Left ventricle myocardium inferior (tissue), 1 donor: Measurements from ENCODE around the gene PLEKHG3. TPM values are rescaled to one million over a fixed set of nuclear protein-coding genes. Genes with fewer than 3 reads are reported as not detected.

Experiments used
- DNase-seq: peaks from one replicate; pipeline ENCODE4 v3.0.0-alpha.2; 2020
- H3K27ac ChIP-seq: fragments of 200-600 bp; replicated peaks from 2 replicates; pipeline ENCODE4 v1.8.0; 2021
- H3K27me3 ChIP-seq: fragments of 200-600 bp; 2 replicates; pipeline ENCODE4 v1.8.0; 2021; ENCODE audit warnings: low read depth
- H3K36me3 ChIP-seq: fragments of 200-600 bp; 2 replicates; pipeline ENCODE4 v1.8.0; 2021
- H3K4me1 ChIP-seq: fragments of 200-600 bp; 2 replicates; pipeline ENCODE4 v1.8.0; 2021
- H3K4me3 ChIP-seq: fragments of 200-600 bp; 2 replicates; pipeline ENCODE4 v1.8.0; 2021; ENCODE audit warnings: mild to moderate bottlenecking, moderate library complexity
- H3K9me3 ChIP-seq: fragments of 200-600 bp; replicated peaks from 2 replicates; pipeline ENCODE4 v1.8.0; 2021
- CTCF ChIP-seq: fragments of 200-600 bp; IDR thresholded peaks from 2 replicates; pipeline ENCODE4 v1.8.0; 2021; ENCODE audit warnings: antibody characterized with exemption, mild to moderate bottlenecking, borderline replicate concordance
- intact Hi-C: fragments of 100-400 bp; cut with micrococcal nuclease; formaldehyde crosslinking; loops from one replicate; pipeline ENCODE4 v1.11.0; 2022
- total RNA-seq: library from RNA; stranded (reverse); fragmentation: NEBNext Ultra II Directional; extraction: Animal tissue kit (Norgen Biotek cat#: 25700); gene quantifications from one replicate; pipeline ENCODE4 v1.2.1, GENCODE V29; 2021
- donor health status: DM: no; HTN: yes; CAD: no; lungs with severe emphysema.

The PLEKHG3 gene
- total RNA-seq, 1 donor from 2014 or later: 16.5 TPM

GRCh38 chr14:64724578-64724930, 20.3 kb downstream of the PLEKHG3 start:
- peak; percentile 5 for DNase-seq
- Histone ChIP-seq H3K4me3 (no peak overlapping the region), H3K9me3 (no peaks in the 10 kb centered on the region), H3K27ac (peak overlapping the region; percentile 61), H3K4me1 (peaks cover 91% of the 10 kb centered on the region), H3K36me3 (peaks cover 18% of the 10 kb centered on the region), H3K27me3 (no peaks in the 10 kb centered on the region)
- no peak for TF ChIP-seq CTCF
- intact Hi-C loops: no loop called here

GRCh38 chr14:64725261-64725815, 21.1 kb downstream of the PLEKHG3 start:
- intact Hi-C loops: no loop called here

GRCh38 chr14:64725879-64726584, 21.8 kb downstream of the PLEKHG3 start:
- Histone ChIP-seq H3K27ac (peak overlapping the region; percentile 61), H3K9me3 (no peaks in the 10 kb centered on the region), H3K4me3 (no peak overlapping the region), H3K4me1 (peaks cover 84% of the 10 kb centered on the region), H3K36me3 (peaks cover 25% of the 10 kb centered on the region), H3K27me3 (no peaks in the 10 kb centered on the region)
- intact Hi-C loops: no loop called here
- no peak for TF ChIP-seq CTCF
- peak; percentile 1 for DNase-seq

More at GRCh38 chr14:64725261-64725815, 21.1 kb downstream of the PLEKHG3 start:
- Histone ChIP-seq H3K9me3 (no peaks in the 10 kb centered on the region), H3K4me1 (peaks cover 91% of the 10 kb centered on the region), H3K27ac (peak overlapping the region; percentile 61), H3K27me3 (no peaks in the 10 kb centered on the region), H3K36me3 (peaks cover 18% of the 10 kb centered on the region), H3K4me3 (no peak overlapping the region)
- peak; percentile 17 for DNase-seq
- TF ChIP-seq CTCF: no peak

- DNase-seq: peak; percentile 13
- Histone ChIP-seq H3K9me3 (no peaks in the 10 kb centered on the region), H3K4me3 (no peak overlapping the region), H3K27ac (no peak overlapping the region), H3K27me3 (no peaks in the 10 kb centered on the region), H3K36me3 (peaks cover 30% of the 10 kb centered on the region), H3K4me1 (peaks cover 79% of the 10 kb centered on the region)
- intact Hi-C loops: no loop called here
- TF ChIP-seq CTCF: no peak
Observed at GRCh38 chr14:64726585-64726890, 22.3 kb downstream of the PLEKHG3 start.

GRCh38 chr14:64727551-64728071, 23.4 kb downstream of the PLEKHG3 start:
- Histone ChIP-seq H3K9me3 (no peaks in the 10 kb centered on the region), H3K4me3 (no peak overlapping the region), H3K4me1 (peaks cover 68% of the 10 kb centered on the region), H3K27ac (no peak overlapping the region), H3K27me3 (no peaks in the 10 kb centered on the region), H3K36me3 (peaks cover 40% of the 10 kb centered on the region)
- intact Hi-C loops: no loop called here
- peak; percentile 14 for DNase-seq
- no peak for TF ChIP-seq CTCF
